GM18873 (cell line): Measurements from ENCODE around the gene COL15A1.

ENCODE experiments used
- ATAC-seq: cut with Tn5 transposase; IDR thresholded peaks from one replicate; pipeline ENCODE4 v1.9.1; 2021; ENCODE audit warnings: mild to moderate bottlenecking, moderate library complexity, moderate number of reproducible peaks; ENCODE audit not compliant: unreplicated experiment, low FRiP score

COL15A1 gene

DNA sequence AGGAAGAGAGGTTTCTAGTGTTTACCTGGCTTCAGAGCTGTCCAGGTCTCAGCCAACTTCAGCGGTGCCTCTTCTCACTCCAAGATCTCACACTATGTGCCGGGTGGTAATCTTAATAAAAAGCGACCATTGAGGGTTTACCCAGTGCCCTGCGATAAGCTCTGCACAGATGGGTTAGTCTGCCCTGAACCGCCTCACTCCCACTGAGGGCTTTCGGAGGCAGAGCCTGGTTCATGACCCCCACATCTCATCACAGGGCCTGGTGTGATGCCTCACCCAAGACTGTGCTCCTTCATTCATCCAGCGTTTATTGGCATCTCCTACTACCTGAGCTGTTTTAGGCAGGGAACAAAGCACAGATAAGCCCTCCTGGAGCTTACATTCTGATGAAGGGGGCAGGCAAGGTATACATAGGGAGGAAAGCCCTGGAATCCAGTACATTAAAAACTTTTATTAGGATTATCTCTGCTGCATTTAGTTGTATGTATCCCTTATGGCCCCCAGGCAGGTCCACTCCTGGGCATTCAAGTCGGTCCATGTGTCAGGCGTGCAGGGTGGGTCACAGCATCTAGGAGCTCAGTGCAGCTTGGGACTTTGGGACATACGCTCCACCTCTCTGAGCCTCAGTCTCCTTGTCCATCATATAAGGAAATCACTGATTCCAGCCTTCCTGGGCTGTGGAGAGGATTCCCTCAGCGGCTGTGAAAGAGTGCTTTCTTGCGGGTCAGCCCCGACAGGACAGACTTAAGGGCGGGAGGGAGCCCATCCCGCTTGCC lies 613 bp upstream of the COL15A1 start:
- no peak for ATAC-seq

DNA sequence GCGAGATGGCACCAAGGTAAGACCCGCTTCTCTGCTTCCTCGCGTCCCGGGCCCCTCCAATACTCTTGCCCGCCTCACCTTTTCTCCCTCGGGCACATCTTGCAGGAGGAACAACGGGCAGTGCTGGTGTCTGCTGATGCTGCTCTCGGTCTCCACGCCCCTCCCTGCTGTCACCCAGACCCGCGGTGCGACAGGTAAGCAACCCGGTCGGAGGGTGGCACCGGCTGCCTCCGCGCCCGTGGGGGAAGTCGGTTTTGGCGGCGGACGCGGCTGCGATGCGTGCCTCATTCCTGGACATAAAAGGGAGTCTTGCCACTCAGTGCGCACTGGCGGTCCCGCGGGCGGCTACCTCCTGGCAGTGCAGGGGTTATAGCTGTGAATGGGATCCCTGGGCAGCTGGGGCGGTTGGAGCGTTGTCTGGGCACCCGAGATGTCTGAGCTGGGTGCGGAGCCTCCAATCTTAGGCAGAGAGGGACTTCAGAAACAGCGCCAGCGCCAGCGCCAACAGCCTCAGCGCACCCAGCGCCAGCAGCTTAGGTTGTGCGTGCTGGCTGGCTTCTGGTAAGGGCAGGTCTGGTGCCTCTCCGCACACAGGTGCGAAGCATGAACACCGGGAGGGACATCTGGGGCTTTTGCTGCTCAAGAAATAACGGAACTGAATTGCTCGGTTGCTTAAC lies 488 bp downstream of the COL15A1 start:
- no peak for ATAC-seq

DNA sequence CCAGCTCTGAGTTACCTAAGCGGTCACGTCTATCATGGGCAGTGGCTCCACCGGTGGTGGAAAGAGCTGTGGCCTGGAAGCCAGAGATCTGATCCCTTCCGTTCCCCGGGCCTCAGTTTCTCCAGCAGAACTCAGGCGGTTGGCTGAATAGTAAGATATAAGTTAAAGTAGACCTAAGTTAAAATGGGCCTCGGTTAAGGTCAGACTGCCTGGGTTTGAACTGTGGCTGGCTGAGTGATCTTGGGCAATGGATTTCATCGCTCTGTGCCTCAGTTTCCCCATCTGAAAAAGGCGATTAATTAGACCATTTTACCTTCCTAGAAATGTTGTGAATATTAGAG lies 997 bp downstream of the COL15A1 start:
- no peak for ATAC-seq

DNA sequence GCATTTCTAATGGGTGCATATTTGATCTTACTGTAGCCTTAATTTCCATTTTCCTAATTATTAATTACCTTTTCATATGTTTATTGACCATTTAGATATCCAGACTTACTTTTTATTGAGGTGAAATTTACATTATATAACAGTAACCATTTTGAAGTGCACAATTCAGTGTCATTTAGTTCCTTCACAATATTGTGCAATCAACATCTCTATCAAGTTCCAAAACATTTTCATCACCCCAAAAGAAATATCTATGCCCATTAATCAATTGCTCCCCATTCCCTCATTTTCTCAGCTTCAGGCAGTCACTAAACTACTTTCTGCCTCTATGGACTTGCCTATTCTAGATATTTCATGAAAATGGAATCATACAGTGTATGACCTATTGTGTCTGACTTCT lies 5.9 kb downstream of the COL15A1 start:
- ATAC-seq: no peak

DNA sequence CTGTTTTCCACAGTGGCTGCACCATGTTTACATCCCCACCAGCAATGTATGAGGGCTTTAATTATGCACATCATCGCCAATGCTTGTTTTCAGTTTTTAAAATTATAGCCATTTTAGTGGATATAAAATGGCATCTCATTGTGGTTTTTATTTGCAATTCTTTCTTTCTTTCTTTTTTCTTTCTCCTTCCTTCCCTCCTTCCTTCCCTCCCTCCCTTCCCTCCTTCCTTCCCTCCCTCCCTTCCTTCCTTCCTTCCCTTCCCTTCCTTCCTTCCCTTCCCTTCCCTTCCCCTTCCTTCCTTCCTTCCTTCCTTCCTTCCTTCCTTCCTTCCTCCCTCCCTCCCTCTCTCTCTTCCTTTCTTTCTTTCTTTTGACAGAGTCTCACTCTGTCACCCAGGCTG lies 6.6 kb downstream of the COL15A1 start:
- ATAC-seq: no peak

DNA sequence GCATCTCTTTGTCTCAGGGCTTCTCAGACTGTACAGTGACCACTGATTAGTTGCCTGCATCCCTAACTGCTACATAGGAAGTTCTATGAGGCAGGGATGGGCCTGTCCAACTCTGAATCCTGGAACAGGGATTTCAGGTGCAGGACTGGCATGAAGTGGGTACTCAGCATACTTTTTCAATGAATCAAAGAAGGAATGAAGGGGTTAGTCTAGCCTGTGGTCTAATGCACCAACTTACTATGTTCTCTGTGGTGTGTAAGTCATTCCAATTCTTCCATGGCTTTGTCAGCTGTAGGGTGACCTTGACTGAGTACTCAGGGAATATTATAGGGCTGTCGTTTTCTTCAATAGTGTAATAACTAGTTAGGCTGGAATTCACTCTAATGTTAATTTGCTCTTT lies 8.3 kb downstream of the COL15A1 start:
- ATAC-seq: no peak

DNA sequence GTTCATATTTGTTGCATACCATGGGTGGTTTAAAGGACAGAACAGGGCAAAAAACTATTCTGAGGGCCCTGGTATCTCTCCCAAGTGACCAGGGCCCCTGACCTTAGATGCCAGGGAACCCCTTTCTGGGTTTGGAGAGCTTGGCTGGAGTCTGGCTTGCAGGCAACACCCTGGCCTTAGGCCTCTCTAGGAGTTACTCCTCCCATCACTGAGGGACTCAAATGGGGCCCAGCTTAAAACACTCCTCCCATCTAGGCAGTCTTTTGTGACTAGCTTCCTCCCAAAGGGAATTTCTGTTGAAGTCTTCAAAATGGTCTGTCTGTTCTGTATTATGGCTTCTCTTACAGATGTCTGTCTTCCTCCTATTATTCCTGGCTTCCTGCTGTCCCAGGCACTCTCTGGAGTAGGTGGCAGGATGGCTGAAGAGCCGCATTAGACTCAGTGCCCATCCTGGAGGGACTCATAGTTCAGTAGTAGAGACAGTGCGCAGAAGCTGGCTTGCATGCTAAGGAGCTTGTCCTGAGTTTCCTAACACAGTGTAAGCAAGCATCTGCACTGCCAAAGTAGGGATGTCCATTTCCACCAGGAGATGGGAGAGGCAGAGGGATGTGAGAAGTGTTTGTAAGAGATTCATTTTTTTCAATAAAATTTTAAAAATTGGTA lies 10.0 kb downstream of the COL15A1 start:
- no peak for ATAC-seq

DNA sequence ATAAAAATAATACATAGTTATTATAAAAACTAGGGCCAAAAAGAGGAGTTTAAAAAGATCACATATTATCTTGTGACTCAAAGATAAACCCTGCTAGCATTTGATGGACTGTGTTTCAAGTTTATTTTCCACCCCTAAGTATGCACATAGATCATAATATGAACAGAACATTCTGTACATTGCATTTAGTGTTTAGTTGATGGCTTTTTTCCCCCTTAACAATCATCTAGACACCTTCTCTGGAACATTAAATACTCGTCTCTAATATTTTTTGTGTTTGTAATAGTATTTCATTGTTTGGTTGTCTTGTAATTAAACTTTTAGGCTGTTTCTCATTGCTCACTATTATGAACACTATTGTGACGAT lies 10.5 kb downstream of the COL15A1 start:
- ATAC-seq: no peak

DNA sequence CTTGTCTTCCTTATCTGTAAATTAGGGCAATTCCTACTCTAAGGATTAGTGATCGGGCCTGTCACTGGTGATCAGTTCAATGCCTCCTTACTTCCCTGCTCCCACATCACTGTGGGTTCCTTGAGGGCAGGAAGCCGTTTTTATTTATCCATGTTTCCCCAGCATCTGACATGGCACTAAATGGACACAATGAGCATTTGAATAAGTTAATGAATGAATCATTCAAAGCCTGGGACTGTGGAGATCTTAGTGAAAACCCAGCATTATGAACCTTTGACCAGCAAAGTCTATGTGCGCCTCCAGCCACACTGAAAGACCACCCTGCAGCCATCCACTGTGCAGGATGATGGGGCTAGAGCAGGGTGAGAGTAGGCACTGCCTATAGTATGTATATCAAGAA lies 11.6 kb downstream of the COL15A1 start:
- no peak for ATAC-seq

DNA sequence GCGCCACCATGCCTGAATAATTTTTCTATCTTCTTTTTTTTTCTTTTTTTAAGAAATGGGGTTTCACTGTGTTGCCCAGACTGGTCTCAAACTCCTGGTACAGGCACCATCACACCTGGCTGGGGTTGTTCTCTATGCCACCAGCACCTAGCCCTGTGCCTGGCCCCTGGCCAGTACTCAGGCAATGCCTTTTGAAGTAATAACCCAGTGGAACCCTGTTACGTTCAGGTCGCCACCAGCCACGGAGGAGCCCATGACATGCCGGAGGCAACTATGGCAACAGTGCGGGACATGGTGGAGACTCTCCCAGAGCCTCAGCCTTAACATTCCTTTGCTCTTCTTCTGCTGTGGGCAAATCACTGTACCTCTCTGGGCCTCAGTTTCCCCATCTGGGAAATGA lies 14.1 kb downstream of the COL15A1 start:
- no peak for ATAC-seq

DNA sequence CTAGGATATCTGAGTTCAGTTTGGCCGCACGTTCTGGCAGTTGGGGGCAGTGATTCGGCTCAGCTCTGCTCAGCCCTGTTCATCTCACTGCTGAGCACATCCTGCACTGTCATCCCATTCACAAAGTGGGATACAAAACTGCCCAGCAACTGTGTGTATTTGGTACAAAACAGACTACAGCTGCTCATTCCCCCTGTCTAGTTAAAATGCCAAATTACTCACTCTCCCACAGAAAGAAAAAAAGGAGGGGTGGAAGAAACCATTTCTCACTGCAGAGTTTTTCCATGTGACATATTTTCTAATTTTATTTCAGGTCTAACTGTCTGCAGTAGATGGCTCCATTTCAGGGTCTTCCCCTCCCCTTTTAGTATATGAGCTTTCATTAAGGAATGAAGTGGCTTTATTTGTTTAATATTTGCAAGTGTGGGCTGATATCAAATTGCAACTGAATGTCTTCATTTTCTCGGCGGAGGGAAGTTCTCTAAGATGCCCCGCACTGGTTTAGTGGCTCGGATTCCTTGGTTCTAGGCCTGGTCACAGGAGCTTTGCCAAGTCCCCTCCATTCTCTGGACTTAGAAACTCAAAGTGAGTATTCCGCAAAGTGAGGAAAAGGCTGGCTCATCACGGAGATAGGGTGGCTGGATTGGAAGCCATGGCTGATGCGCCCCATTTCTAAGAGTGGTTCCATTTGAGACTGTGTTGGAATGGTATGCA lies 14.7 kb downstream of the COL15A1 start:
- ATAC-seq: no peak

DNA sequence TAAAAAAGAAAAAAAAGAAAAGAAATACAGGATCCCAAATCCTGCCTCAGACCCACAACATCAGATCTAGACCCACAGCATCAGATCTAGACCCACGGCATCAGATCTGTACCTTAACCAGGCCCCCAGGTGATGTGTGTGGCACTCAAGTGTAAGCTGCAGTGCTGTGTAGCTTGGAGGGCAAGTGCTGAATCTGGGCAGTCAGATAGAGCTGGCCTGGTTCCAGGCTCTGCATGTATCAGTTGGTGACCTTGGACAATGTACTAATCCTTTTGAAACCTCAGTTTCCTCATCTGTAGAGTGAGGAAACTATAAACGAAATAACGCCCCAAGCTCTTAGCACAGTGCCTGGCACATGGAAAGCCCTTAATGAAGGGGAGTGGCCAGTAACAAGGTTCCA lies 16.7 kb downstream of the COL15A1 start:
- ATAC-seq: no peak

DNA sequence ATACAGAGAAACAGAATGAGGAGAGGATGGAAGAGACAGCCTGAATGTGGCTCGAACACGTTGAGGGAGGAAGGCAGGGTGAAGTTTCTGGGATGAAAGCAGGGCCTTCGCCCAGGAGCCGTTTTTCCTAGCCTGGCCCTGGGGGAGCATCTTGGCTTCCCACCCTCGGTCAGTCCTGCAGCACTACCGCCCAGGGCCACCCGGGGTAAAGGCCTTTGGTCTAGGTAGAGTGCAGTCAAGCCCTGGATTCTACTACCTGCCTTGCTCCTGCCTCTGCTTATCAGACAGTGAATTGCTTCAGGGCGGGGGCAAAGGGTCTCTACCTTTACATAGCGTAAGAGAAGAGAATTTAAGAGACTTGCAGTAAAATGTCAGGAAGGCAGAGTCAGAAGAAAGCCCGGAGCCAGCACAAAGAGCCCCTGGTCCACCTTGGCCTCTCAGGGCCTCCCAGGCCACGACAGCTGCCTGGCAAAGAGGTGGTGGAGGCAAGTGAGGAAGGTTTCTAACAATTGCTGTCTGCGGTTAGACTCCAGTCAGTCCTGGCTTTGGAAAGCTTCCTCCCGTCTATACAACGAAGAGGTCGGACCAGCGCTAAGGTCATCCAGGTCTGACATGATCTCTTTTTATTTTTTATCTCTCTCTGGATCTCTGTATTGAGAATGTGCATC lies 17.9 kb downstream of the COL15A1 start:
- no peak for ATAC-seq

DNA sequence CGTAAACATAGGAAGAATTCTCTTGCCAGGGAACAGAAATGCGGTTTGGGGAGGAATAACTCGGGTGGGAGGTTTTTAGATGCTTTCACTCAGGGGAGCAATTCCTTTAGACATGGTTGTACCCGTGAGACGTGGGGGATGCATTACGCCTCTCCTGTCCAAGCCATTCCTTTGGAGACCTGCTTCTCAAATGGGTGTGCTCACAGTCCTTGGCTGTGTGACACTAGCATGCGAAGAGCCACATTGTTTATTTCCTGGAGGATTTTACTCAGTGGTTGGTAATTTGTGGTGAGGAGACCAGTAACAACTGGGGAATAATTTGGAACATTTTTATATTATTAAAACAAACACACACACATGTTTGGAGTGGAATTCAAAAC lies 18.5 kb downstream of the COL15A1 start:
- ATAC-seq: no peak

DNA sequence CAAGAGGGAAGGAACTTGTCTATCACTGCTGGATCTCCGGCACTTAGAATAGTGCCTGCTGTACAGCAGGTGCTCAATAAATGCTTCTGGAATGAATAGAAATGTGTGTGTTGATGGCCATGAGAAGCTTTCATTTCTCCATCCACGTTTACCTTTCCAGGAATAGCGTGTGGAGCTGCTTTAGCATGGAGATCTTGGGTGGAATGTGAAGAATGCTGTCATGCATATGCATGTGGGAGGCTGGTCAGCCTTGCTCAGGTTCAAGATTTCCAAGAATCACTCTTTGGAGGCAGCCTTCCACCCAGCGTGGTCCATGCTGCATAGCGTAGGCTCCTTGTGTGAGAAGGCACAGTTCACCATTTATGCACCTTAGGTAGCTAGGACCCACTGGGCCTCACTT lies 19.2 kb downstream of the COL15A1 start:
- ATAC-seq: no peak

DNA sequence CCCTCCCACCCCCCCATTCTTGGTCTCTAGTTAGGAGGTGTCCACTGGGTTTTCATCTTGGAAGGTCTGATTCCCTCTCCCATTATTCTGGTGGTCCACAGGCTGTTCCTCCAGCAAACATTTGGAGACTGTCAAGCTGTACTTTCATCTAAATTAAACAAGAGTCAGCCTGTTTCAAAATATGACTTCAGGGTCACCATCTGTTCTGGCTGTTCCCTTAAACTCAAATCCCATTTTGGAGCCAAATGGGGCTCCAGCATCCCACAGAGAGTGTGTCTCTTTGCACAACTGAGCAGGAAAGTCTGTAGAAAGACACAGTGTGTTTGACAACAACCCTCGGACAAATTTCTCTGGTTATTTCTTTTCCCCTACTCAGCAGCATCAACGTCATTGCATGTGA lies 20.5 kb downstream of the COL15A1 start:
- ATAC-seq: no peak

DNA sequence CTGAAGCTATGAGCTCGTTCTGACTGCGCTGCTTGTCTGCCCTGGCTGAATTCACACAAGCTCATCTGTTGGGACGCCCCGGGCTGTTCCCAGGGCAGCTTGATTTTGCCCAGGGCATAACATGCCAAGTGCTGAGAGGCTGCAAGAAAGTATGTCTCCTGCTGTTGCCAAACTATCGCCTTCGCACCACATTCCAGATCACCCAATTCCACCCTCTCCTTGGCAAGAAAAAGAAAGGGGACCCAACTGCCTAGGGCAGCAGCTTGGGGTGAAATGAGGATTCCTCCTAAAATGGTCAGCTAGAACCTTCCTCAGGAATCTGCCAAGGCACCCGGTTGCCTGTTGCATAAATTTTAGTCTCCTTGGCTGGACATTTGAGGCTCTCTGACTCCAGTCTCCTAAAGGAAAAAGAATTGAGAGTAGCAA lies 21.2 kb downstream of the COL15A1 start:
- no peak for ATAC-seq

DNA sequence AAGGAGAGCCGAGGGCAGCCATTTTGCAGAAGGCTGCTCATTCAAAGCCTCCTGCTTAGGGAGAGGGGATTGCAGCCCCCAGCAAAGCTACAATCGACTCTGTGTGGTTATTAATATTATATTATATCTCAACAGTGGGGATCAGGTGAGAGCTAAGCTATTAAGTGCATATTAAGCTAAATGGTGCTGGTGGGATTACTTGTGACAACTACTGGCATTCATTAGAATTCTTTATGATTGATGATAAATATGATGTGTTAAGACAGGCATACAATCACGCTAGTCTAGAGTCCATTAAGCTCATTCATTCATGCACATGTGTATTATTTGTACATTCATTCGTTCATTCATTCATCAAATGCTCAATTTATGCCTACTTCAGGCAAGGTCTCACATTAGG lies 23.0 kb downstream of the COL15A1 start:
- ATAC-seq: no peak

DNA sequence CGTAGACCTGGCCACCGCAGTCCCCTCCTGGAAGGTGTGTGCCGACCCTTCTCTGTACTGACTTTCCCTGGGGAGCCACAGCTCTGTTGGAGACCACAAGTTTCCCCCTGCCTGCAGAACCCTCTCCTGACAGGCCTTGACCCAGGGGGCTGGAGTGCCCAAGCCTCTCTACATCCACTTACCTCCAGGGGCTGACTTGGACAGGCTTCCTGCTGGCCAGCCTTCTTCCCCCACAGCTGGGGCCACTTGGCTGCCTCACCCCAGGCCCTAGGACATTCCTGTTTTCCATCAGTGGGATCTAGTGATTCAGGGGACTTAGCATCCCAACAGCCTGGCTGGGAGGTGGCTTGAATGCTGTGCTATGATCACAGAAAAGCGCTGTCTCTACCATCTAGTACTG lies 23.6 kb downstream of the COL15A1 start:
- no peak for ATAC-seq

DNA sequence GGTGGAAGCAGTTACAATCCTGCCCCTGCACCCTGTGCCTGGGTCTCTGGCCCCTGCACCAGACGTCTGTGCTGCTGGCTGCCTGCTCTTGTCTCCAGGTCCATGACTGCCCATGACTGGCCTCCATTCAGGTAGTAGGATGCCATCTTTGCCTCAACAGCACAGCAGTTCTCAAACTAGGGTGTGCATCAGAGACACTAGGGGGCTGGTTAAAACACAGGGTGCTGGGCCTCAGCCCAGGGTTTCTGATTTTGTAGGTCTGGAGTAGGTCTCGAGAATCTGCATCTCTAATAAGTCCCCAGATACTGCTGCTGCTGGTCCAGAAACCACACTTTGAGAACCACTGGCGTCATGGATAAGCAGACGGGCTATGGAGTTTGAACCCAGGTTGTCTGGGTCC lies 24.0 kb downstream of the COL15A1 start:
- ATAC-seq: no peak
